GM10847 (cell line): ENCODE results near the gene EYA2.

Experiments used
- POLR2A ChIP-seq: IDR thresholded peaks from 2 replicates; pipeline ENCODE4 v1.6.1; 2011; ENCODE audit not compliant: insufficient read length; ENCODE audit errors: extremely low read depth

Gene EYA2

GRCh38 chr20:46894579-46894958 lies at the start of gene EYA2:
Gene EYA2 (plus strand): TSS chr20:46894843. CDS start chr20:46990011, 95,168 bp downstream.
- no peak for TF ChIP-seq POLR2A

- no peak for TF ChIP-seq POLR2A
Observed at GRCh38 chr20:46844965-46845364, 49.7 kb upstream of the EYA2 start.

- TF ChIP-seq POLR2A = no peak
Observed at GRCh38 chr20:46849269-46849668, 45.4 kb upstream of the EYA2 start.

GRCh38 chr20:46849751-46850150 lies 44.9 kb upstream of the EYA2 start:
- TF ChIP-seq POLR2A = no peak

- no peak for TF ChIP-seq POLR2A
Observed at GRCh38 chr20:46850416-46850815, 44.2 kb upstream of the EYA2 start.

GRCh38 chr20:46850896-46851295 lies 43.7 kb upstream of the EYA2 start:
- no peak for TF ChIP-seq POLR2A

- TF ChIP-seq POLR2A = no peak
Observed at GRCh38 chr20:46851746-46852145, 42.9 kb upstream of the EYA2 start.

- no peak for TF ChIP-seq POLR2A
Observed at GRCh38 chr20:46852313-46852712, 42.3 kb upstream of the EYA2 start.

- TF ChIP-seq POLR2A = no peak
Observed at GRCh38 chr20:46853926-46854325, 40.7 kb upstream of the EYA2 start.

GRCh38 chr20:46857061-46857831 lies 37.4 kb upstream of the EYA2 start:
- TF ChIP-seq POLR2A = no peak

- TF ChIP-seq POLR2A = no peak
Observed at GRCh38 chr20:46865824-46866223, 28.8 kb upstream of the EYA2 start.

GRCh38 chr20:46870041-46870440 lies 24.6 kb upstream of the EYA2 start:
- no peak for TF ChIP-seq POLR2A

GRCh38 chr20:46872328-46873211 lies 22.1 kb upstream of the EYA2 start:
- TF ChIP-seq POLR2A = no peak

- no peak for TF ChIP-seq POLR2A
Observed at GRCh38 chr20:46875059-46875458, 19.6 kb upstream of the EYA2 start.

GRCh38 chr20:46879386-46879785 lies 15.3 kb upstream of the EYA2 start:
- no peak for TF ChIP-seq POLR2A

GRCh38 chr20:46883892-46884291 lies 10.8 kb upstream of the EYA2 start:
- no peak for TF ChIP-seq POLR2A
